Measurements from ENCODE around the gene ADGRG3.
A peak's percentile ranks its signal among the peaks of the same experiment; 100 is the strongest.
"Not testable (repeated sequence)": the region's sequence is repeated elsewhere in the genome, so short reads cannot be mapped to it uniquely, and the experiment has no call there.

The ADGRG3 gene

DNA sequence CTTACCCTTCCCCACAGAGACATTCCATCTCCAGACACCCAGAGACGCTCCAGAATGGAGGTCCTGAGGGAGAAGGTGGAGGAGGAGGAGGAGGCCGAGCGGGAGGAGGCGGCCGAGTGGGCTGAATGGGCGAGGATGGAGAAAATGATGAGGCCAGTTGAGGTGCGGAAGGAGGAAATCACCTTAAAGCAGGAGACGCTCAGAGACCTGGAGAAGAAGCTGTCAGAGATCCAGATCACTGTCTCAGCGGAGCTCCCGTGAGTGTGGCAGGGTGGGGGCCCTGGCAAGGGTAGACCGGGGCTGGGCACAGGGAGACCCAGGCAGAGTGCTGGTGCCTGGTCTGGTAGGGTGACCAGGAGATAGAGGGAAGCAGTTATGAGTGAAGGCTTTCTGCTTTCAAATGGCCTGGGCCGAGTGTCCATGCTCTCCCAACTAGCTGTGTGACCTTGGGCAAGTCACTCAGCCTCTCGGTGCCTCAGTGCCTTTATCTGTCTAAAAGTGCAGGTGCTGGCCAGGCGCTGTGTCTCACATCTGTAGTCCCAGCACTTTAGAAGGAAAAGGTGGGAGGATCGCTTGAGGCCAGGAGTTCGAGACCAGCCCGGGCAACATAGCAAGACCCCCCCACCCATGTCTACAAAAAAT is 29.9 kb downstream of the ADGRG3 start:
- DNase-seq: no peak

DNA sequence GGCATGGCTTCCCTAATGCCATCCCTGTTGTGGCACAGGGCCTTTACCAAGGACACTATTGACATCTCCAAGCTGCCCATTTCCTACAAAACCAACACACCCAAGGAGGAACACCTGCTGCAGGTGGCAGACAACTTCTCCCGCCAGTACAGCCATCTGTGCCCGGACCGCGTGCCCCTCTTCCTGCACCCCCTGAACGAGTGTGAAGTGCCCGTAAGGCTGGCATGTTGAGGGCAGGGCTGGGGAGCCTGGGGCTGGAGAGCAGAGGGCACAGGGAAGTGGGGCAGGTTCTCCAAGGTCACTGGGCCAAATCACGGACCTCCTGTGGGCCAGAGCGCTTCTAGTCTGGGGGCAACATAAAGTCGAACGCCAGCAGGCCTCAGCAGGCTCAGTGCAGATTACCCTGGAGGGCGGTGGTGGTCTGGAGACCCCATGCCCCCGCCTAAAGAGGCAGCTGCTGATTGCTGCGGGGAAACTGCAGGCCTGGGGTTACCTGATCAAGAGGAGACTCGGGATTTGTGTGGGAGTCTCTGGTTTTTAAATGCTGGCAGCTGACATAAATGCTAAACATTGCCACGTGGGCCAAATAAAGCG is 30.8 kb downstream of the ADGRG3 start:
- DNase-seq: no peak

DNA sequence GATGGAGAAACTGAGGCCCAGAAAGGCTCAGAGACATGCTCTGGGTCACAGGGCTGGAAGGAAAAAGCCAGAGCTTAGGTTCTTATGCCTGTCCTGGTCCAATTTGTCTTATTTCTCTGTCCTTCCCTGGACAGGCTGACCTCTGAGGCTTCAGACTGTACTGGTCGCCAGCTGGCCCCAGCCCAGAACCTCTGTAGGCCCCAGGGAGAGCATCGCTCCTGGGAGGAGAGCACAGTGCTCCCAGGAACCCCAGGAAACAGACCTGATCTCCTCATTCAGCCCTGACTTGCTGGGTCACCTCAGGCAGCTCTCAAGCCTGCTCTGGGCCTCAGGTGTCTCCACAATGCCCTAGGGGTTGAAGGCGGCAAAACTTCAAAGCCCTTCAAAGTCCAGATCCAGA is 31.4 kb downstream of the ADGRG3 start:
- DNase-seq: no peak

DNA sequence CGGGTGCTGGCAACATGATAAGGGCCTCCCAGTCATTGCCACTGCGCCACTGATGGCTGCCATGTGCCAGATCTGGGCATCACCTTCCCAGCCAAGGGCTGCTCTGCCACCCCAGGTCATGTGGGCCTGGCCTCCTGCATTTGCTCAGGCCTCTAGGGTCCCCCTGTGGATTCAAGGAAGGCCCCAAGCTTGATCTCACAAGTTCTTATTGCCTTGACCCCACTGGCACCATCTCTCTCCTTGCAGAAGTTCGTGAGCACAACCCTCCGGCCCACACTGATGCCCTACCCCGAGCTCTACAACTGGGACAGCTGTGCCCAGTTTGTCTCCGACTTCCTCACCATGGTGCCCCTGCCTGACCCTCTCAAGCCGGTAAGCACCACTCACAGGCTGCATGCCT is 31.8 kb downstream of the ADGRG3 start:
- DNase-seq: no peak

DNA sequence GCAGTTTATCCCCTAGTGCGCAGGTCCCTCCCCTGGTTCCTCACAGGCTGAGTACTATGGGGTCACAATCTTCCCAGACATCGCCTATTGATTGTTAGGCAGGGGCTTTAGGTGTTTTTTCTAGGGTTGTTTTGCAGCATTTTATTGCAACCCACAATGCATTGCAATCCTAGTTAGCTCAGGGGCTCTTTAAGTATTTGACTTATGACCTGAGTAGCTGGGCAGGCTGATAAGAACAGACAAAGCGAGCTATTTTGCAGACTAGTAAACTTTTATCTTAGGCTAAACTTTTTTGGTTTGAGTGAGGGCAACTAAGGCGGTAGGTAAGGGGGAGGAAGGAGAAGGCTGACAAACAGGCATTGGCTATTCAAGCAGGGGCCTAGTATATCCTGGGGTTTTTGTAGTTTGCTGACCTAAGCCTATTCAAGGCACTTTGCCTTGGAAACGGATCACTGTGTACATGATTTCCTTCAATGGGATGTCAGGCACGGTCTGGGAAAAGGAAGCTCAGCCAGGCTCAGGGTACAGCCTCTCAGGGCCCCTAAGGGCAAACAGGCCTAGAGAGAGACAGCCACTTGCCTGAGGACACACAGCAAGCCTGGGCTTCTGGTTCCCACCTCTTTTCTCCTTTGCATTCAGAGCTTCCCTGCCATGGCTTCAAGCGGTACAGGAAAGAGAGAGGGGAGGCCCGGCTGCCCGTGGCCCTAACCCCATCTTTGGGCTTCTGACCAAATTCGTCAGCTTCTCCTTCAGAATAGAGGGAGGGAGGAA is 32.9 kb downstream of the ADGRG3 start:
- peak; percentile 32 for DNase-seq

DNA sequence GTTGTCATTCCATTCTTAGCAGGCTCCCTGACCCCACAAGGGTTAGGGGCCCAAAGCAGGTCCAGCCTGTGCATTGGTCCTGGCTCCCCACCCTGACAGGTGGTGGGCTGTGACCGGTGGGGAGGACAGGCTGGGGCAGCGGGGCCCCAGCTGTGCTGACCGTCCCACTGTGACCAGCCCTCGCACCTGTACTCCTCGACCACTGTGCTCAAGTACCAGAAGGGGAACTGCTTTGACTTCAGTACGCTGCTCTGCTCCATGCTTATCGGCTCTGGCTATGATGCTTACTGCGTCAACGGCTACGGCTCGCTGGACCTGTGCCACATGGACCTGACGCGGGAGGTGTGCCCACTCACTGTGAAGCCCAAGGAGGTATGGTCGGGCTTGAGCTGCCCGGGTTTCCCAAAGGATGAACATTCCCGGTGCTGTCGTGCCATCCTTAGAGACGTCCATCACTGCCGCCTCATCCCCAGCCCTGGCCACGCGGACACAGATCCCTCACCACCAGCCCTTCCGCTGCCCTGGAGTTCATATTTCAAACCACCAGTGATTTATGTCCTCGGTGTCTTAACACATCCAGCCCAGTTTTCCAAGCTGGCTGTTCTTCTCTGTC is 33.8 kb downstream of the ADGRG3 start:
- DNase-seq: peak; percentile 49

DNA sequence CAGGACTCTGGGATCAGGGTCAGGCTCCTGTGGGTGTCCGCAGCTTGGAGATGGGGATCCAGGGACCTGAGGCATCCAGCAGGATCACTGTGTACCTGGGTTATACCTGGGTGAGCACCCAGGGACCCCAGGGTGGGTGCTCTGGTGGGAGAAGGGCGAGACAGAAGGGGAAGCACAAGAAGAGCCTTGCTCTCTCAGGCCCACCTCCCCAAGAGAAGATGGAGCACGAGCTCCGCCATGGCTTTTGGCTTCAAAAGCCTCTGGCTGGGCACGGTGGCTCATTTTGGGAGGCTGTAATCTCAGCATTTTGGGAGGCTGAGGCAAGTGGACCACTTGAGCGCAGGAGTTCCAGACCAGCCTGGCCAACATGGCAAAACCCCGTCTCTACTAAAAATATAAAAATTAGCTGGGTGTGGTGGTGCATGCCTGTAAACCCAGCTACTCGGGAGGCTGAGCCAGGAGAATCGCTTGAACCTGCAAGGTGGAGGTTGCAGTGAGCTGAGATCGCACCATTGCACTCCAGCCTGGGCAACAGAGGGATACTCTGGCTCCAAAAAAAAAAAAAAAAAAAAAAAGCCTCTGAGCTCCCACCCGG is 35.4 kb downstream of the ADGRG3 start:
- DNase-seq: no peak

DNA sequence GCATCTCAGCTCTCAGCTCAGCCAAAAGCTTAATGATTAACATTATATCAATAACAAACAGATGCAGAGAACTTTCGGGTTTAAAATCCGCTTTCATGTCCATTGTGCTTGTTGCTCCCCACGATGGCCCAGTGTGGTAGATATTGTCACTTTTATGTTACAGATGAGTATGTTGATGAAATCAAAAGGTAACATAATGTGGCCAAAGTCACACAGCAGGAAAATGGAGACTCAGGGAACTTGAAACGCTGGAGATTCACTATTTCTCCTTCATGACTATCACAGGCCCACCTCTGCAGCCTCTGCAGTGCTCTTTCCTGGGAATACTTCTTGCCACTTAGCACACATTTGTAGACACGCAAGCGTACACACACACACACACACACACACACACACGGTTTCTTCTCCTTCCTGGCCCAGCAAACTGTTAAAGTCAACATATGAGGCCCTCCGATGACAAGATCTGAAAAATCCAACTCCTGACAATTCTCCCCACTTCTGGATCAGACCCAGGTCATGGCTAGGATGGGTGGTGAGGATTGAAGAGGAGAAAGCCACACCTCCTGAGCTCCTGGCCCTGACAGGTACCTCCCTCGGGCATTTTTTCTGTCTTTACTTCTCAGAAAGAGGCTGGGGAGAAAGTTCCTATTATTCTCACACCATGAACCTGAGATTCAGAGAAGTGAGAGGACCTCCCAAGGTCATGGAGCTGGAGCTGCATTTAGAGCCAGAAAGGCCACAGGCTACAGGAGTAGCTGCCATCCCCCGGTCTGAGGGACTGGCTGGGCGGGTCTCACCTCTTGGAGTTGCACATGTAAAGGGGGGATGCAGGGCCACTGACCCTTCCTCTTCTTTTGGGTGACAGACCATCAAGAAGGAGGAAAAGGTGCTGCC is 36.2 kb downstream of the ADGRG3 start:
- DNase-seq: no peak

DNA sequence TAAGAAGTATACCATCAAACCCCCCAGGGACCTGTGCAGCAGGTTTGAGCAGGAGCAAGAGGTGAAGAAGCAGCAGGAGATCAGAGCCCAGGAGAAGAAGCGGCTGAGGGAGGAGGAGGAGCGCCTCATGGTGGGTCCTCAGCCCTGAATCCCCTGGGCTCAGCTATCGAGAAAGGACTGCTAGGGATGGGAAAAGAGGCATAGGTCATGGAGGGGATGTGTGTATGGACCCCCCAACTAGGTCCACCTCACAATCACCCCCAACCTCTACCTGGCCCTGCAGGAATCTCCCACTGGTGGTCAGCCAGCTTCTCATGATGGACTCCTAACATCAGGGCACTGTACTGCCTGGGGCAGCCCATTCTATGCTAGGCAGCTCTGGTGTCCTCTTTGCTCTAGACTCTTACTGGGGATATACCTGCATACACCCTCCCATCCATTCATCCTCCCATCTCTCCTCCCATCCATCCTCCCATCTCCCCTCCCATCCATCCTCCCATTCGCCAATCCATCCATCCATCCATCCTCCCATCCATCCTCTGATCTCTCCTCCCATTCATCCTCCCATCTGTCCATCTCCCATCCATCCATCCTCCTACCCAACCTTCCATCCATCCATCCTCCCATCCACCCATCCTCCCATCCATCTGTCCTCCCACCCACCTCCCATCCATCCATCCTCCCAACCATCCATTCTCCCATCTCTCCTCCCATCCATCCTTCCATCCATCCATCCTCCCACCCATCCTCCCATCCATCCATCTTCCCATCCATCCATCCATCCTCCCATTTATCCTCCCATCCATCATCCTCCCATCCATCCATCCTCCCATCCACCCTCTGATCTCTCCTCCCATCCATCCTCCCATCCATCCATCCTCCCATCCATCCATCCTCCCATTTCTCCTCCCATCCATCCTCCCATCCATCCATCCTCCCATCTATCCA is 37.1 kb downstream of the ADGRG3 start:
- DNase-seq: no peak

DNA sequence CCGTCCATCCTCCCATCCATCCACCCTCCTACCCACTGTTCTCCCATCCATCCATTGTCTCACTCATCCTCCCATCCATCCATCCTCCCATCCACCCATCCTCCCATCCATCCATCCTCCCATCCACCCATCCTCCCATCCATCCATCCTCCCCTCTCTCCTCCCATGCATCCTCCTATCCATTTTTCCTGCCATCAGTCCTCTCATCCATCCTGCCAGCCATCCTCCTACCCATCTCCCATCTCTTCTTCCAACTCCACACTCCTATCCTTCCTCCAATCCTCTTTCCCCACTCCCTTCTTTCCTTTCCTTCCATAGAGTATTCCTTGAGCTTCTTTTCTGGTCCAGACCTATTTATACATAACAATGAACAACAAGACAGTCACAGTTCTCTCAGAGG is 38.6 kb downstream of the ADGRG3 start:
- DNase-seq: no peak

DNA sequence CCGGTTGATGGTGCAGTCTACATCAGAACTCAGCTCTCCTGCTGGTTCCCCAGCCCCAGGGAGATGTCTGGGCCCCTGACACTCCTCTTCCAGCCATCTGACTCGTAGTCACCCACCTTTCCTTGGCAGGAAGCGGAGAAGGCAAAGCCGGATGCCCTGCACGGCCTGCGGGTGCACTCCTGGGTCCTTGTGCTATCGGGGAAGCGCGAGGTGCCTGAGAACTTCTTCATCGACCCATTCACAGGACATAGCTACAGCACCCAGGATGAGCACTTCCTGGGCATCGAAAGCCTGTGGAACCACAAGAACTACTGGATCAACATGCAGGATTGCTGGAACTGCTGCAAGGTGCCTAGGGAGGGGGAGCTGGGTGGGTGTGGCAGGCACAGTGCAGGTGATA is 39.2 kb downstream of the ADGRG3 start:
- DNase-seq: no peak

DNA sequence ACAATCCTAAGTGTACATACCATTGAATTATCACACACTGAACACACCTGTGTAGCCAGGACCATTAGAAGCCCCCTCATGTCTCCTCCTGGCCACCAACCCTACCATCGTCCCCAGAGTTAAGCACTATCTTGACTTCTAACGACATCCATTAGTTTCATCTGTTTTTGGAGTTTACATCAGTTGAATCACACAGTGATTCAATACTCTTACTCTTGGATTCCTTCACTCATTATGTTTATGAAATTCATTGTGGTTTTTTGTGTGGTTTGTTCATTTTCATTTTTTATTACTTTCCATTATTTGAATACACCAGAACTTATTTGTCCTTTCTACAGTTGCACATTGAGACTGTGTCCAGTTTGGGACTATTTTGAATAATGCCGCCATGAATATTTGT is 40.1 kb downstream of the ADGRG3 start:
- DNase-seq: no peak

DNA sequence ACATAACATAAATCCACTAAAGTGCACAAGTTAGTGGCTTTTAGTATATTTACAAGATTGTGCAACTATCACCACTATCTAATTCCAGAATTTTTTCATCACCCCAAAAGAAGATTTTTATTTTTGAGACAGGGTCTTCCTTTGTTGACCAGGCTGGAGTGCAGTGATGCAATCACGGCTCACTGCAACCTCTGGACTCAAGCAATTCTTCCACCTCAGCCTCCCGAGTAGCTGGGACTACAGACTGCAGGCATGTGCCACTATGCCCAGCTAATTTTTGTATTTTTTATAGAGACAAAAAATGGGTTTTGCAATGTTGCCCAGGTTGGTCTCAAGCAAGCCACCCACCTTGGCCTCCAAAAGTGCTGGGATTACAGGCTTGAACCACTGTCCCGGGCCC is 41.6 kb downstream of the ADGRG3 start:
- no peak for DNase-seq

DNA sequence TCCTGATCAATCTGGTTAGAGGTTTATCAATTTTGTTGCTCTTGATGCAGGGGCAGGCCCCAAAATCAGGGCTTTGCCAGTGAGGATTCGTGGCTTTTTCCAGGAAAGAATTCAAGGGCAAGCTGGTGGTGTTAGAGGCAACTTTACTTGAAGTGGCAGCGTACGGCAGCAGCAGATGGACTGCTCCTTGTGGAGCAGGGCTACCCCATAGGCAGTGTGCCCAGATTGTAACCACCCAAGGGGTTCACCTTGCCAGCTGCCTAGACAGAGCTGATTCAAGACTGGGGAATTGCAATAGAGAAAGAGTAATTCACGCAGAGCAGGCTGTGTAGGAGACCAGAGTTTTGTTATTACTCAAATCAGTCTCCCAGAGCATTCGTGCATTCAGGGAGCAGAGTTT is 43.2 kb downstream of the ADGRG3 start:
- no peak for DNase-seq

DNA sequence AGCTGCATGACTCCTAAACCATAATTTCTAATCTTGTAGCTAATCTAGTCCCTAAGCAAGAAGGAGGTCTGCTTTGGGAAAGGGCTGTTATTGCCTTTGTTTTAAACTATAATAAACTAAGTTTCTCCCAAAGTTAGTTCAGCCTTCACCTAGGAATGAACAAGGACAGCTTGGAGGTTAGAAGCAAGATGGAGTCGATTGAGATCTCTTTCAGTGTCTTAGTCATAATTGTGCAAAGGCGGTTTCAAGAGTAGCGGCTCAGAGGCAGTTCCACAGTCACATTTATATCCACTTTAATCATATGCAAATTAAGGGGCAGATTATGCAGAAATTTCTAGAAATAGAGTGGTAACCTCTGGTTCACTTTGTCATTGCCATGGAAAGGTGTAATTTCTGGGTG is 43.9 kb downstream of the ADGRG3 start:
- DNase-seq: no peak

DNA sequence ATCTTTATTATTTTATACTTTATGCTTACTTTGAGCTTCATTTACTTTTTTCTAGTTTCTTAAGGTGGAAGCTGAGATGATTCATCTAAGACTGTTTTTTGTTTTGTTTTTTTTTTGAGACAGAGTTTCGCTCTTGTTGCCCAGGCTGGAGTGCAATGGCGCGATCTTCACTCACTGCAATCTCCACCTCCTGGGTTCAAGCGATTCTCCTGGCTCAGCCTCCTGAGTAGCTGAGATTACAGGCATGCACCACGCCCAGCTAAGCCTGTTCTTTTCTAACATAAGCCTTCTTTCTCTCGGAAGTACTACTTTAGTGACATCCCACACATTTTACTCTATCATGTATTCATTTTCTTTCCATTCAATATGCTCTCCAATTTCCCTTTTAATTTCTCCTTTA is 44.5 kb downstream of the ADGRG3 start:
- DNase-seq: not testable (repeated sequence)

DNA sequence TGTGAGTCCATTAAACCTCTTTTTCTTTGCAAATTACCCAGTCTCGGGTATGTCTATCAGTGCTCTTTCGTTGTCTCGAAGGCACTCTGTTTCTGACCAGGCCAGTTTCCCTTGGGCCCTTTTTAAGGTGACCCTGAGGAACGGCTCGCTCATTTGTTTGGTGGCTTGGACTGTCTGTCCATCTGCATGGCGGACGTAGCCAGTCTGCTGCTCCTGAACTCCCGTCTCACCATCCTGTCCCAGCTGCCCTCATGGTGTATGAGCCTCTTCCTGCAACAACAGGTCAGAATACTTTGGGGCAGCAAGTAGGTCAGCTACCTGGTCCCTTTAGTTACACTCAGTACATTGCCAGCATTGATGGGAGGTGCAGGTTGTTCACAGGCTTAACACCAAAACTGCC is 45.5 kb downstream of the ADGRG3 start:
- no peak for DNase-seq

DNA sequence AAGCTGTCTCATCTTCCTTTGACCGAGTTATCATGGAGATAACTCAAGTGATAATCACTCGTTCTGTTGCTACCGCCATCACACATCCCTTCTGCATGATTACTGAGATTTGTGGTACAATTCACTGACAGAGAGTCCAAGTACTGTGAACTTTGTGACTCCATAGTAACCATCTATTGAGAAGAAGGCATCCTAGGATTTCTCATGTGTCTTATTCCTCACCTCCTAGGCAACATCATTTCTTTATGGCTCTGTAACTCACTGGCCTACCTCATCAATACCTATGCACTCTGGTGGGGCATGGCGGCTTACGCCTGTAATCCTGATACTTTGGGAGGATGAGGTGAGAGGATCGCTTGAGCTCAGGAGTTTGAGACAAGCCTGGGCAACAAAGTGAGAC is 45.9 kb downstream of the ADGRG3 start:
- DNase-seq: no peak

DNA sequence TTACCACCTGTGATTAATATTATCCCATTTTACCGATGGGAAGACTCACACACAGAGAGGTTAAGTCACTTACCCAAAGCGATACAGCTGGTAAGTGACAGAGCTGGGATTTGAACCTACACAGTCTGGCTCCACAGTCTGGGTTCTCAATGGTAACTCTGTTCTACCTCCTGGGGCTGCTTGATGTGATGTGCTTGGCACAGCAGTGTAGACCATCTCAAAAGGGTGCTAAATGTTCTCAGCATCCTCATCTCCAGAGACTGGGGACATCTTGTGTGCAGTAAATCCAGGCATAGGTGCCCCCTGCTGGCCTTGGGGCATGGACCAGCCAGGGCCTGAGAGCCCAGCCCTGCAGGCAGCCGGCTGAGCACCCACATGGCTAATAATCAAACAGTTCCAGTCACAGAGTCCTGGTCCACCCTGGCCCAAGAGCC is 52.1 kb downstream of the ADGRG3 start:
- no peak for DNase-seq

DNA sequence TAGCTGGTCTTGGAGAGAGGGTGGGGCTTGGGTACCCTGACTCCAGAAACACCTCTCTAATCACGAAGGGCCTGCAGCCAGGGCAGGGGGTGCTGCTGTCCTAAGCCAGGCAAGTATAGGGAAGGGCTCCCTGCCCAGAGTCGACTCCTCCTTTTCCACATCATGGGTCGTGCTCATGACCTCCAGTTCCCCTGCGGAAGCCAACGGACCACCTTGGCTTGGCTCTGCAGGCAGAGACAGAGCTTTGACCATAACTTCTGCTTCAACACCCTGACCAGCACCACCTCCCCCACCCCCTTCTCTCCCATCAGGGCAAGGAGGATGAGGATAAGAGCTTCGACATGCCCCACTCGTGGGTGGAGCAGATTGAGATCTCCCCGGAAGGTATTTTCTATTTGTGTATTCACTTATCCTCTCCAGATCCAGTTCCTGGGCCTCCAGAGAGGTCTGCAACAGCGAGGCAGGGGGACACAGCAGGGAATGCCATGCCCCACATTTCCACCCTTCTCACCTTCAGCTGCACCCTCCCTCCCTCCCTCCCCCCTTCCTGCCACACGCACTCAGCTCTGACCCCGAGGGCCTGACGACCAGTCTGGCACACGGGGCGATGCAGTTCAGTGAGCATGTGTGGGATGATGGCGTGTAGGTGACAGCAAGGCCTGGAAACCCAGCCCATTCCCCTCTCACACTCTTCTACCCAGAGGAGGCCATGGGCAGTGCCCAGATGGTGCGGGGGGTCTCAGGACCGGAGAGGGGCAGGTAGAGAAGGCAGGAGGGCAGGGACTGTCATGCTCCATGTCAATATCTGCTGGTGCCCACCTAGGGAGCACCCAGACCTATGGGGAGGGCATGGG is 53.5 kb downstream of the ADGRG3 start:
- peak; percentile 28 for DNase-seq

All from right kidney (tissue), 1 donor.